Neural cell (in vitro differentiated cells): ENCODE measurements around the gene TMEM164. TPM values are rescaled to one million over a fixed set of nuclear protein-coding genes. Genes with fewer than 3 reads are reported as not detected.

Source experiments
- H2AFZ ChIP-seq: fragments of 200-600, 300-800 bp; sonication (generic), shearing (Covaris generic); 2 replicates; pipeline ENCODE4 v1.6.0; 2014; ENCODE audit warnings: low read depth, mild to moderate bottlenecking, antibody characterized with exemption, low read length, moderate library complexity
- H3F3A ChIP-seq: fragments of 200-600 bp; shearing (Covaris generic); 2 replicates; pipeline ENCODE4 v1.6.1; 2016; ENCODE audit warnings: mild to moderate bottlenecking, moderate library complexity, mixed read lengths, antibody characterized with exemption, low read length; ENCODE audit not compliant: insufficient read depth, poor library complexity, severe bottlenecking
- H3K27ac ChIP-seq: fragments of 200-600, 300-800 bp; sonication (generic), shearing (Covaris generic); 2 replicates; pipeline ENCODE4 v1.5.1; 2014; ENCODE audit warnings: mild to moderate bottlenecking, low read length, moderate library complexity
- H3K27me3 ChIP-seq: fragments of 300-800, 200-600 bp; sonication (generic), shearing (Covaris generic); 2 replicates; pipeline ENCODE4 v1.6.0; 2014; ENCODE audit warnings: mild to moderate bottlenecking, low read depth, low read length, moderate library complexity; ENCODE audit not compliant: insufficient read depth
- H3K36me3 ChIP-seq: fragments of 300-800, 200-600 bp; sonication (generic), shearing (Covaris generic); 2 replicates; pipeline ENCODE4 v1.5.1; 2014; ENCODE audit warnings: mild to moderate bottlenecking, antibody characterized with exemption, low read length, moderate library complexity; ENCODE audit not compliant: insufficient read depth
- H3K4me2 ChIP-seq: fragments of 300-800, 200-600 bp; sonication (generic), shearing (Covaris generic); 2 replicates; pipeline ENCODE4 v1.6.0; 2014; ENCODE audit warnings: mild to moderate bottlenecking, low read length
- H3K4me3 ChIP-seq: fragments of 300-800, 200-600 bp; sonication (generic), shearing (Covaris generic); 2 replicates; pipeline ENCODE4 v1.5.1; 2014; ENCODE audit warnings: mild to moderate bottlenecking, low read length, moderate library complexity
- H3K79me2 ChIP-seq: fragments of 200-600 bp; shearing (Covaris generic); replicated peaks from 2 replicates; pipeline ENCODE4 v1.6.0; 2014; ENCODE audit warnings: mild to moderate bottlenecking, low read length, moderate library complexity; ENCODE audit not compliant: insufficient read depth
- H3K9ac ChIP-seq: fragments of 300-800, 200-600 bp; sonication (generic), shearing (Covaris generic); 2 replicates; pipeline ENCODE4 v1.6.1; 2016; ENCODE audit warnings: mild to moderate bottlenecking, low read length, mixed read lengths
- H3K9me2 ChIP-seq: fragments of 200-600 bp; shearing (Covaris generic); 2 replicates; pipeline ENCODE4 v1.6.1; 2016; ENCODE audit warnings: mild to moderate bottlenecking, low read length, mixed read lengths; ENCODE audit not compliant: insufficient read depth
- H3K9me3 ChIP-seq: fragments of 200-600, 300-800 bp; sonication (generic), shearing (Covaris generic); 2 replicates; pipeline ENCODE4 v1.6.1; 2016; ENCODE audit warnings: mild to moderate bottlenecking, mixed run types, low read length, moderate library complexity, mixed read lengths
- H4K20me1 ChIP-seq: fragments of 200-600 bp; shearing (Covaris generic); 2 replicates; pipeline ENCODE4 v1.6.1; 2016; ENCODE audit warnings: mild to moderate bottlenecking, mixed run types; ENCODE audit not compliant: insufficient read depth
- EP300 ChIP-seq: fragments of 450-650 bp; conservative IDR thresholded peaks from 2 replicates; pipeline ENCODE4 v1.6.1; 2014; ENCODE audit warnings: antibody characterized with exemption, mild to moderate bottlenecking, moderate library complexity; ENCODE audit not compliant: poor library complexity, severe bottlenecking
- EZH2 ChIP-seq: fragments of 200-600, 300-800 bp; shearing (Covaris generic), sonication (generic); IDR thresholded peaks from 2 replicates; pipeline ENCODE4 v1.6.1; 2014; ENCODE audit warnings: antibody characterized with exemption, low read length, borderline replicate concordance, mild to moderate bottlenecking; ENCODE audit not compliant: insufficient read depth, poor library complexity, severe bottlenecking
- MXI1 ChIP-seq: fragments of 450-650 bp; conservative IDR thresholded peaks from 2 replicates; pipeline ENCODE4 v1.6.1; 2014; ENCODE audit warnings: antibody characterized with exemption, mild to moderate bottlenecking; ENCODE audit not compliant: poor library complexity, severe bottlenecking
- POLR2AphosphoS5 ChIP-seq: IDR thresholded peaks from 2 replicates; pipeline ENCODE4 v1.6.1; 2012
- RAD21 ChIP-seq: fragments of 450-650 bp; conservative IDR thresholded peaks from 2 replicates; pipeline ENCODE4 v1.6.1; 2014; ENCODE audit warnings: antibody characterized with exemption, mild to moderate bottlenecking, moderate library complexity
- SMC3 ChIP-seq: fragments of 450-650 bp; conservative IDR thresholded peaks from 2 replicates; pipeline ENCODE4 v1.6.1; 2014; ENCODE audit warnings: antibody characterized with exemption, mild to moderate bottlenecking, moderate library complexity; ENCODE audit not compliant: poor library complexity
- TAF1 ChIP-seq: IDR thresholded peaks from 2 replicates; pipeline ENCODE4 v1.6.1; 2012; ENCODE audit warnings: low read depth
- polyA plus RNA-seq: library from polyadenylated mRNA; depleted of rRNA; stranded (reverse); fragments of >200 nt; gene quantifications from 2 replicates; pipeline ENCODE4 v1.2.3, GENCODE V29; 2014
- small RNA-seq, 3 experiments: library from RNA; depleted of rRNA; stranded (forward); fragments of <200 nt; gene quantifications; one replicate each; pipeline ENCODE3, GENCODE V24; 2012
- TF ChIP-seq, protein P1 (sequence below): IDR thresholded peaks from 2 replicates; pipeline ENCODE4 v1.6.1; 2012; ENCODE audit warnings: borderline replicate concordance
- TF ChIP-seq, protein P2 (sequence below): fragments of 450-650 bp; IDR thresholded peaks from 2 replicates; pipeline ENCODE4 v1.5.1; 2014; ENCODE audit warnings: antibody characterized with exemption, mild to moderate bottlenecking, moderate library complexity; ENCODE audit not compliant: poor library complexity, severe bottlenecking

The TMEM164 gene
- polyA plus RNA-seq, 1 donor from 2014 or later, result 52.8 TPM

DNA sequence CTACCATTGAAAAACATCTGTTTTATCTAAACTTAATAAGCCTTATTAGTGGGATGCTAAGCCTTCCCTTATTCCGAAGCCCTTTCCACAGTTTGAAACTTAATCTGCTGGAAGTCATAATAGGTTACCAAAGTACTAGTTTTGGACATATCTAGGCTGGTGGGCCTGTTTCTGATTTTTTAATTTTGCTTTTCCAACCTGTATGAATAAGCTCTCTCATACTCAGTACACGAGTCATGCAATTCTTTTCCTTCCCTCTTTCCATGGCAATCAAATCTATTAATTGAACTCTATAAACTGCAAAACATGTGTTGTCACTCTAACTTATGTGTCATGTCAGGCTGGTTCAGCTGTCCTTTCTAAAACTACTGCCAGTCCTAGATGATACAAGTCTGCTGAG lies 224.0 kb downstream of the TMEM164 start:
- H4K20me1 ChIP-seq, result no peaks in the 10 kb centered on the region
- H3F3A ChIP-seq, result no peaks in the 10 kb centered on the region
- H3K4me2 ChIP-seq, result no peak overlapping the region
- TF ChIP-seq, protein P1, sequence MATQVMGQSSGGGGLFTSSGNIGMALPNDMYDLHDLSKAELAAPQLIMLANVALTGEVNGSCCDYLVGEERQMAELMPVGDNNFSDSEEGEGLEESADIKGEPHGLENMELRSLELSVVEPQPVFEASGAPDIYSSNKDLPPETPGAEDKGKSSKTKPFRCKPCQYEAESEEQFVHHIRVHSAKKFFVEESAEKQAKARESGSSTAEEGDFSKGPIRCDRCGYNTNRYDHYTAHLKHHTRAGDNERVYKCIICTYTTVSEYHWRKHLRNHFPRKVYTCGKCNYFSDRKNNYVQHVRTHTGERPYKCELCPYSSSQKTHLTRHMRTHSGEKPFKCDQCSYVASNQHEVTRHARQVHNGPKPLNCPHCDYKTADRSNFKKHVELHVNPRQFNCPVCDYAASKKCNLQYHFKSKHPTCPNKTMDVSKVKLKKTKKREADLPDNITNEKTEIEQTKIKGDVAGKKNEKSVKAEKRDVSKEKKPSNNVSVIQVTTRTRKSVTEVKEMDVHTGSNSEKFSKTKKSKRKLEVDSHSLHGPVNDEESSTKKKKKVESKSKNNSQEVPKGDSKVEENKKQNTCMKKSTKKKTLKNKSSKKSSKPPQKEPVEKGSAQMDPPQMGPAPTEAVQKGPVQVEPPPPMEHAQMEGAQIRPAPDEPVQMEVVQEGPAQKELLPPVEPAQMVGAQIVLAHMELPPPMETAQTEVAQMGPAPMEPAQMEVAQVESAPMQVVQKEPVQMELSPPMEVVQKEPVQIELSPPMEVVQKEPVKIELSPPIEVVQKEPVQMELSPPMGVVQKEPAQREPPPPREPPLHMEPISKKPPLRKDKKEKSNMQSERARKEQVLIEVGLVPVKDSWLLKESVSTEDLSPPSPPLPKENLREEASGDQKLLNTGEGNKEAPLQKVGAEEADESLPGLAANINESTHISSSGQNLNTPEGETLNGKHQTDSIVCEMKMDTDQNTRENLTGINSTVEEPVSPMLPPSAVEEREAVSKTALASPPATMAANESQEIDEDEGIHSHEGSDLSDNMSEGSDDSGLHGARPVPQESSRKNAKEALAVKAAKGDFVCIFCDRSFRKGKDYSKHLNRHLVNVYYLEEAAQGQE, result no peak
- TF ChIP-seq EP300, result no peak
- no peak for TF ChIP-seq EZH2
- TF ChIP-seq, protein P2, sequence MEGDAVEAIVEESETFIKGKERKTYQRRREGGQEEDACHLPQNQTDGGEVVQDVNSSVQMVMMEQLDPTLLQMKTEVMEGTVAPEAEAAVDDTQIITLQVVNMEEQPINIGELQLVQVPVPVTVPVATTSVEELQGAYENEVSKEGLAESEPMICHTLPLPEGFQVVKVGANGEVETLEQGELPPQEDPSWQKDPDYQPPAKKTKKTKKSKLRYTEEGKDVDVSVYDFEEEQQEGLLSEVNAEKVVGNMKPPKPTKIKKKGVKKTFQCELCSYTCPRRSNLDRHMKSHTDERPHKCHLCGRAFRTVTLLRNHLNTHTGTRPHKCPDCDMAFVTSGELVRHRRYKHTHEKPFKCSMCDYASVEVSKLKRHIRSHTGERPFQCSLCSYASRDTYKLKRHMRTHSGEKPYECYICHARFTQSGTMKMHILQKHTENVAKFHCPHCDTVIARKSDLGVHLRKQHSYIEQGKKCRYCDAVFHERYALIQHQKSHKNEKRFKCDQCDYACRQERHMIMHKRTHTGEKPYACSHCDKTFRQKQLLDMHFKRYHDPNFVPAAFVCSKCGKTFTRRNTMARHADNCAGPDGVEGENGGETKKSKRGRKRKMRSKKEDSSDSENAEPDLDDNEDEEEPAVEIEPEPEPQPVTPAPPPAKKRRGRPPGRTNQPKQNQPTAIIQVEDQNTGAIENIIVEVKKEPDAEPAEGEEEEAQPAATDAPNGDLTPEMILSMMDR, result no peak
- no peak for TF ChIP-seq MXI1
- TF ChIP-seq TAF1, result no peak
- no peak for TF ChIP-seq RAD21
- TF ChIP-seq POLR2AphosphoS5, result no peak
- TF ChIP-seq SMC3, result no peak
- no peaks in the 10 kb centered on the region for H3K9me2 ChIP-seq
- no peak overlapping the region for H2AFZ ChIP-seq
- H3K9ac ChIP-seq, result no peak overlapping the region
- H3K27me3 ChIP-seq, result no peaks in the 10 kb centered on the region
- H3K36me3 ChIP-seq, result no peaks in the 10 kb centered on the region
- no peaks in the 10 kb centered on the region for H3K79me2 ChIP-seq
- H3K27ac ChIP-seq, result no peak overlapping the region
- no peak overlapping the region for H3K4me3 ChIP-seq
- H3K9me3 ChIP-seq, result no peaks in the 10 kb centered on the region

Small RNA genes within 50 kb of the gene (small RNA-seq; reads per million reads assigned to genes)
- 0 to 3.3 (median 0) reads per million in 3 experiments for gene MIR3978
- 1,880 to 2,520 (median 2,293) reads per million in 3 experiments for gene MIR652
- 1.0 to 6.3 (median 1.6) reads per million in 3 experiments for gene SNORD96B
